Endometrial microvascular endothelial cells (primary cell): Measurements from ENCODE around the gene MED27. TPM values are rescaled to one million over a fixed set of nuclear protein-coding genes. Genes with fewer than 3 reads are reported as not detected.

Experiments used
- in situ Hi-C: cut with HindIII; loops from 2 replicates; pipeline ENCODE4 v1.10.0; 2017; ENCODE audit warnings: low sequenced_read_pairs, low pct_unique_long_range_greater_than_20kb; ENCODE audit errors: inconsistent ontology term
- total RNA-seq: library from RNA; depleted of rRNA; stranded (reverse); fragments of >200 nt; gene quantifications from one replicate; pipeline ENCODE4 v1.2.3, GENCODE V29; 2015; ENCODE audit errors: inconsistent ontology term

The MED27 gene
- total RNA-seq = 47.5 TPM

GRCh38 chr9:132079391-132080091 is at the start of gene MED27:
TSS of gene MED27 (minus strand) at chr9:132079867. CDS start at chr9:132079844, 23 bp downstream.
- in situ Hi-C loops = no loop called here

GRCh38 chr9:132127888-132128534 is 48.3 kb upstream of the MED27 start:
- in situ Hi-C loops = no loop called here

GRCh38 chr9:132126680-132127236 is 47.1 kb upstream of the MED27 start:
- in situ Hi-C loops = no loop called here

- in situ Hi-C loops = no loop called here
Measured at GRCh38 chr9:132125944-132126679, 46.4 kb upstream of the MED27 start.

GRCh38 chr9:132125361-132125760 is 45.7 kb upstream of the MED27 start:
- in situ Hi-C loops = no loop called here

- in situ Hi-C loops = no loop called here
Measured at GRCh38 chr9:132124800-132125199, 45.1 kb upstream of the MED27 start.

GRCh38 chr9:132121021-132121420 is 41.4 kb upstream of the MED27 start:
- in situ Hi-C loops = no loop called here

GRCh38 chr9:132117694-132118093 is 38.0 kb upstream of the MED27 start:
- in situ Hi-C loops = no loop called here

GRCh38 chr9:132116583-132116982 is 36.9 kb upstream of the MED27 start:
- in situ Hi-C loops = no loop called here

- in situ Hi-C loops = no loop called here
Measured at GRCh38 chr9:132114102-132114707, 34.5 kb upstream of the MED27 start.

GRCh38 chr9:132109291-132109690 is 29.6 kb upstream of the MED27 start:
- in situ Hi-C loops = no loop called here

- in situ Hi-C loops = no loop called here
Measured at GRCh38 chr9:132108728-132109127, 29.1 kb upstream of the MED27 start.

- in situ Hi-C loops = no loop called here
Measured at GRCh38 chr9:132099741-132100407, 20.2 kb upstream of the MED27 start.

- in situ Hi-C loops = no loop called here
Measured at GRCh38 chr9:132099167-132099566, 19.5 kb upstream of the MED27 start.

GRCh38 chr9:132094314-132094791 is 14.7 kb upstream of the MED27 start:
- in situ Hi-C loops = no loop called here

- in situ Hi-C loops = no loop called here
Measured at GRCh38 chr9:132090771-132091170, 11.1 kb upstream of the MED27 start.

- in situ Hi-C loops = no loop called here
Measured at GRCh38 chr9:132087438-132088030, 7.9 kb upstream of the MED27 start.

GRCh38 chr9:132082188-132082587 is 2.5 kb upstream of the MED27 start:
- in situ Hi-C loops = no loop called here
